H9 (cell line): Measurements from ENCODE around the gene PLPP7. TPM values are rescaled to one million over a fixed set of nuclear protein-coding genes. Genes with fewer than 3 reads are reported as not detected.
"Not testable (repeated sequence)": the region's sequence is repeated elsewhere in the genome, so short reads cannot be mapped to it uniquely, and the experiment has no call there.

Experiments used
- DNase-seq: peaks from one replicate; pipeline ENCODE4 v3.0.0-alpha.2; 2017
- H2AFZ ChIP-seq: one replicate; pipeline ENCODE4 v1.6.1; 2013; ENCODE audit warnings: mild to moderate bottlenecking, low read length, control low read depth, moderate library complexity
- H2AK5ac ChIP-seq: 2 replicates; pipeline ENCODE4 v1.6.1; 2013; ENCODE audit warnings: low read length, control low read depth, mixed read lengths; ENCODE audit not compliant: insufficient read length
- H2BK120ac ChIP-seq: one replicate; pipeline ENCODE4 v1.6.1; 2013; ENCODE audit warnings: low read depth, mild to moderate bottlenecking, low read length, control low read depth, inconsistent platforms; ENCODE audit not compliant: poor library complexity, severe bottlenecking
- H2BK12ac ChIP-seq: 2 replicates; pipeline ENCODE4 v1.6.1; 2013; ENCODE audit warnings: low read length, control low read depth, mixed read lengths, low read depth; ENCODE audit not compliant: insufficient read length
- H2BK15ac ChIP-seq: 2 replicates; pipeline ENCODE4 v1.6.1; 2013; ENCODE audit warnings: low read depth, low read length, control low read depth
- H2BK20ac ChIP-seq: one replicate; pipeline ENCODE4 v1.6.1; 2013; ENCODE audit warnings: low read depth, mild to moderate bottlenecking, low read length, control low read depth, inconsistent platforms; ENCODE audit not compliant: poor library complexity, severe bottlenecking
- H2BK5ac ChIP-seq: 2 replicates; pipeline ENCODE4 v1.6.1; 2013; ENCODE audit warnings: low read length, control low read depth, mixed read lengths; ENCODE audit not compliant: insufficient read length
- H3K14ac ChIP-seq: 2 replicates; pipeline ENCODE4 v1.6.1; 2013; ENCODE audit warnings: low read length, control low read depth; ENCODE audit not compliant: insufficient read depth
- H3K18ac ChIP-seq: 2 replicates; pipeline ENCODE4 v1.6.1; 2013; ENCODE audit warnings: low read depth, mild to moderate bottlenecking, mixed read lengths, low read length, control low read depth; ENCODE audit not compliant: insufficient read length
- H3K23ac ChIP-seq: 2 replicates; pipeline ENCODE4 v1.6.1; 2013; ENCODE audit warnings: low read length, control low read depth, mixed read lengths, low read depth; ENCODE audit not compliant: insufficient read length
- H3K23me2 ChIP-seq: 2 replicates; pipeline ENCODE4 v1.6.1; 2013; ENCODE audit warnings: low read depth, mild to moderate bottlenecking, mixed read lengths, low read length, control low read depth; ENCODE audit not compliant: insufficient read length, poor library complexity, severe bottlenecking
- H3K27ac ChIP-seq: 2 replicates; pipeline ENCODE4 v1.5.1; 2013; ENCODE audit warnings: low read length, control low read depth, mixed read lengths, low read depth; ENCODE audit not compliant: insufficient read length
- H3K27me3 ChIP-seq: 2 replicates; pipeline ENCODE4 v1.6.1; 2013; ENCODE audit warnings: low read length, control low read depth, inconsistent platforms; ENCODE audit not compliant: insufficient read depth
- H3K4ac ChIP-seq: 2 replicates; pipeline ENCODE4 v1.6.1; 2013; ENCODE audit warnings: low read depth, mild to moderate bottlenecking, control low read depth, inconsistent platforms, low read length, moderate library complexity
- H3K4me1 ChIP-seq: 2 replicates; pipeline ENCODE4 v1.6.1; 2013; ENCODE audit warnings: low read length, control low read depth, inconsistent platforms; ENCODE audit not compliant: insufficient read depth
- H3K4me2 ChIP-seq: 2 replicates; pipeline ENCODE4 v1.6.1; 2013; ENCODE audit warnings: low read length, control low read depth, mixed read lengths; ENCODE audit not compliant: insufficient read length, insufficient read depth
- H3K56ac ChIP-seq: 2 replicates; pipeline ENCODE4 v1.6.1; 2013; ENCODE audit warnings: low read depth, mild to moderate bottlenecking, mixed read lengths, low read length, control low read depth; ENCODE audit not compliant: insufficient read length
- H3K79me1 ChIP-seq: 2 replicates; pipeline ENCODE4 v1.6.1; 2013; ENCODE audit warnings: low read depth, mild to moderate bottlenecking, moderate library complexity, low read length, control low read depth, inconsistent platforms; ENCODE audit not compliant: insufficient read depth, poor library complexity, severe bottlenecking
- H3K79me2 ChIP-seq: 2 replicates; pipeline ENCODE4 v1.6.1; 2013; ENCODE audit warnings: low read length, control low read depth, inconsistent platforms; ENCODE audit not compliant: insufficient read depth
- H3K9ac ChIP-seq: 2 replicates; pipeline ENCODE4 v1.6.1; 2013; ENCODE audit warnings: low read length, control low read depth, mixed read lengths; ENCODE audit not compliant: insufficient read length; ENCODE audit errors: extremely low read depth
- H3K9me3 ChIP-seq: one replicate; pipeline ENCODE4 v1.6.1; 2013; ENCODE audit warnings: low read depth, low read length, inconsistent platforms; ENCODE audit not compliant: control insufficient read depth
- H3T11ph ChIP-seq: one replicate; pipeline ENCODE4 v1.6.1; 2013; ENCODE audit warnings: mild to moderate bottlenecking, low read length, control low read depth, inconsistent platforms
- H4K20me1 ChIP-seq: one replicate; pipeline ENCODE4 v1.6.1; 2013; ENCODE audit not compliant: control insufficient read depth, insufficient read length, insufficient read depth
- H4K5ac ChIP-seq: 2 replicates; pipeline ENCODE4 v1.6.1; 2013; ENCODE audit warnings: low read depth, mild to moderate bottlenecking, mixed read lengths, low read length, control low read depth; ENCODE audit not compliant: insufficient read length
- H4K8ac ChIP-seq: replicated peaks from 2 replicates; pipeline ENCODE4 v1.6.1; 2013; ENCODE audit warnings: low read length, control low read depth, mixed read lengths, low read depth; ENCODE audit not compliant: insufficient read length
- H4K91ac ChIP-seq: 2 replicates; pipeline ENCODE4 v1.6.1; 2013; ENCODE audit warnings: low read depth, mild to moderate bottlenecking, moderate library complexity, mixed read lengths, low read length, control low read depth; ENCODE audit not compliant: insufficient read length
- H3K27ac Mint-ChIP-seq, 3 experiments: 2 replicates in 2 of 3; 3 replicates in 1 of 3; pipeline ENCODE4 v1.8.0; 2020 to 2021; ENCODE audit warnings: mixed read lengths in 3 of 3, mild to moderate bottlenecking in 1 of 3, moderate library complexity in 1 of 3
- H3K27me3 Mint-ChIP-seq: 2 replicates; pipeline ENCODE4 v1.8.0; 2021; ENCODE audit warnings: low read depth, mild to moderate bottlenecking, moderate library complexity, mixed read lengths
- H3K36me3 Mint-ChIP-seq, 3 experiments: 2 replicates in 2 of 3; 3 replicates in 1 of 3; pipeline ENCODE4 v1.8.0; 2020 to 2021; ENCODE audit warnings: low read depth in 3 of 3, mixed read lengths in 3 of 3; ENCODE audit not compliant: insufficient read depth in 1 of 3
- H3K4me1 Mint-ChIP-seq, 2 experiments: 2 replicates each; pipeline ENCODE4 v1.8.0; 2020; ENCODE audit warnings: mixed read lengths in 2 of 2
- H3K4me3 Mint-ChIP-seq, 2 experiments: 2 replicates in 1 of 2; 3 replicates in 1 of 2; pipeline ENCODE4 v1.8.0; 2020 to 2021; ENCODE audit warnings: mild to moderate bottlenecking in 2 of 2, mixed read lengths in 2 of 2, moderate library complexity in 1 of 2
- H3K9me3 Mint-ChIP-seq, 2 experiments: 2 replicates in 1 of 2; 3 replicates in 1 of 2; pipeline ENCODE4 v1.8.0; 2020; ENCODE audit warnings: mild to moderate bottlenecking in 2 of 2, mixed read lengths in 2 of 2, moderate library complexity in 1 of 2
- WGBS: extraction: QIAGEN DNeasy Blood & Tissue Kit; methylation state at CpG from one replicate; pipeline ENCODE4 v1.1.7; 2013; ENCODE audit warnings: missing lambda C conversion rate, low lambda C conversion rate, mixed read lengths; ENCODE audit not compliant: insufficient read length; ENCODE audit errors: extremely low coverage; 5-methylcytosine and 5-hydroxymethylcytosine counted together
- total RNA-seq: library from RNA; stranded (reverse); gene quantifications from 2 replicates; pipeline ENCODE4 v1.2.1, GENCODE V29; 2021

Gene PLPP7
- total RNA-seq, 1 experiment from 2014 or later = 1.9 TPM

DNA sequence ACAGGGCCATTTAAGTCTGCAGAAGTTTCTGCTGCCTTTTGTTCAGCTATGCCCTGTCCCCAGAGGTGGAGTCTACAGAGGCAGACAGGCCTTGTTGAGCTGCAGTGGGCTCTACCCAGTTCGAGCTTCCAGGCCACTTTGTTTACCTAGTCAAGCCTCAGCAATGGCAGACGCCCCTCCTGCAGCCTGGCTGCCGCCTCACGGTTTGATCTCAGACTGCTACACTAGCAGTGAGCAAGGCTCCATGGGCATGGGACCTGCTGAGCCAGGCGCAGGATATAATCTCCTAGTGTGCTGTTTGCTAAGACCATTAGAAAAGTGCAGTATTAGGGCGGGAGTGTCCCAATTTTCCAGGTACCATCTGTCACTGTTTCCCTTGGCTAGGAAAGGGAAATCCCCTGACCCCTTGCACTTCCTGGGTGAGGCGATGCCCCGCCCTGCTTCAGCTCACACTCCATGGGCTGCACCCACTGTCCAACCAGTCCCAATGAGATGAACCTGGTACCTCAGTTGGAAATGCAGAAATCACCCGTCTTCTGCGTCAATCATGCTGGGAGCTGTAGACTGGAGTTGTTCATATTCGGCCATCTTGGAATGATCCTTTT is 55.5 kb downstream of the PLPP7 start:
- H3K79me1 ChIP-seq, H3K4me1 ChIP-seq, H3K9ac ChIP-seq, DNase-seq, H3K14ac ChIP-seq, H2AFZ ChIP-seq, H3K9me3 Mint-ChIP-seq, H3K4me3 Mint-ChIP-seq, H3K18ac ChIP-seq, H3K23me2 ChIP-seq, H2BK12ac ChIP-seq, H2BK15ac ChIP-seq, H4K20me1 ChIP-seq, H3K79me2 ChIP-seq, H2BK120ac ChIP-seq, H2BK5ac ChIP-seq, H3K27ac ChIP-seq, H4K5ac ChIP-seq, H3K56ac ChIP-seq, H4K8ac ChIP-seq, H3K27ac Mint-ChIP-seq, H3K23ac ChIP-seq, H3T11ph ChIP-seq, H3K27me3 ChIP-seq, H3K4me2 ChIP-seq, H2AK5ac ChIP-seq, H2BK20ac ChIP-seq, H3K9me3 ChIP-seq, H4K91ac ChIP-seq, H3K4ac ChIP-seq, H3K36me3 Mint-ChIP-seq: not testable (repeated sequence)
- Mint-ChIP-seq H3K4me1 (peaks cover 7 to 11% of the 10 kb centered on the region in 2 experiments), H3K27me3 (peaks cover 18% of the 10 kb centered on the region)
- no CpG with 5 or more reads among the region's 11 CpGs for WGBS
